Measurements from ENCODE around the gene S100A9.
"Not testable (repeated sequence)": the region's sequence is repeated elsewhere in the genome, so short reads cannot be mapped to it uniquely, and the experiment has no call there.

The S100A9 gene

DNA sequence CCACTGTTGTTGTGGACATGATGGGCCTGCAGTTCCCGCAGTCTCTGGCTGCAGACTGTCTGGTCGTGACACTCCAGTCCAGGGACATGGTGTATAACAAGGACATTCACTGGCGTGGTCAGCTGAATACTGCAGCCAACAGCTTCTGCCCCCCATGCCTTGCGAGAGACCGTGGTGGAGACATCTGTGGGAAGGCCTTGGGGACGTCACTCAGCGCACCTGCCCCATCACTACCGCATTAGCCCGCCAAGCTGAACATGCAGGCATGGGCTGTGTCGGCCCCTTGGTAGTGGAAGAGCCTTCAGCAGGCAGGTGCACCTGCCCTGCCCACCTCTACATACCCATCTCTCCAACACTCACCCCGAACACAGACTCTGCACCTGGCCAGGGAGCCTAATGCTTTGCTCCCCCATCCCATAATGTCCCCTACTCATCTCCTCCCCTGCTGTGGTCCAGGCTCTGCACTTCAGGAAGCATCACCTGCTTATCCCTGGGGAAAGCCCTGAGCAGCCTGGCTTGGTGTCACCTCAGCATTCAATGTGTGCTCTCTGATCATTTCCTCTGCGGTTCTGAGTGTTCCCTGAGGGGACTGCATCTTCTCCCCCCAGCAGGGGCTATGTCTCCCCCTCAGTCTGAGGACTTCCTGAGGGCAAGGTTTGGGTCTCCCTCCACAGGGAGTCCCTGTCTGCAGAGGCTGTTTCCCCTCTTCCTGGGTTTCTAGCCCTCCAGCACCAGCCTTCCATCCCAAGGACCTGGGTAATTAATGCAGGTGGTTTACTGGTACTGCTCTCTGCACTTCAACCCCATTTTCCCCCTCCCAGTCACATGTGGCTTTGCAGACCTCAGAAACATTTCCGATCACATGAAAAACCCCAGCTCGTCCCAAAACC, 12.2 kb upstream of the S100A9 start:
- no peak for DNase-seq

GRCh38 chr1:153346077-153346723, 11.5 kb upstream of the S100A9 start:
- DNase-seq: no peak

- DNase-seq: not testable (repeated sequence)
Observed at GRCh38 chr1:153347049-153347448, 10.6 kb upstream of the S100A9 start.

DNA sequence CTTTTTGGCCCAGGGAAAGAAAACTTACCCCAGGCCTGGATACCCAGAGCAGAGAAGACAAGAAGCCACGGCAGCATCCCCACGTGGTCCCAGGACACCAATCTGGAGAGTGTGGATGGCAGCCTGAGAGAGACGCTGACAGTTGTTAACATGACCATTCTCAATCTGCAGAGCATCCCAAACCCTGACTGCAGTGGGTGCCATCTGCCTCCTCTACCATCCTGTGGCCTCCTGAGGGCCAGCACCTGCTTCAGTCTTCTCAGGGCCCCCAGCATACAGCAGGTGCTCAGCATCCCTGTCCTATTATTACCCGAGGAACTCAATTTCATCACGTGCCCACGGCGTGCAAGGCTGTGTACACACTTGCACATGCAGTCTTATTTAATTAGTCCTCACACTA, 9.8 kb upstream of the S100A9 start:
- DNase-seq: no peak

DNA sequence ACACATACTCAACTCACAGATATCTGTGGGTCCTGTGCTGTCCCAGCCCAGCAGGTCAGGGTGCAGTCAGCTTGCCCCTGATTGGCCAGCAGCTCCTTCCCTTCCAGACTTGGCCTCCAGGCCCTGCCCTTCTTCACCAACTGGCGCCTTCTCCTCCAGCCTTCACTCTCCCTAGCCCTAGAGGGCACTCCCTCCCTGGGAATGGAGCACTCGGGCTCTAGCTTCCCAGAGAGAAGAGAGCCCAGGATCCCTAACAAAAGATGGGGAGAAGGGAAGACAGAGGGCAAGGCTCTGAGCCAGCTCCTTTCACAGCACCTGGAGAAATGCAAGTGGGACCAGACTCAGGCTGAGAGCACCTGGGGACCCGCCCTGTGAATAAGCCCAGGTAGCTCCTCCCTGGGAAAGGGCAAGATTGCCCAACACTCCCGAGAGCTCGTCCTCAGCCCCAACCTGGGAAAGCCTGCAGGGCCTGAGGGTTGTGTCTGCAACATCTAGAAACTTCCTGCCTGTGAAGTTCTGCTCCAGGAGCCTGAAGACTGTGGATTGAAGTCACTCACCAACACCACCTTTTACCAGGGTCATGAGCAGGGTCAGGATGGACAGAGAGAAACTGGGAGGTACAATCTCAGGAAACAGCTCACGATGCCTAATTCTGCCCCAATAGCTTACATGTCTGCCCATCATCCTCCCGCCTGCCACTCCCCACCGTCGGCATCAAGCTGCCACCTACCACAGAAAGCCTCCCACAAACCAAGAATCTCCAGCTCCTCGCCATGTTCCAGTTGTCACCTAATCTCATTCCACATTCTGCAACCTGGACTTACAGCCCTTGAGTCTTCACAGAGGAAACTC, 8.9 kb upstream of the S100A9 start, which contains the start of gene PGLYRP4:
PGLYRP4 (minus strand) TSS at position 331 of the 852 bp plus-strand sequence. CDS start 909 bp downstream, outside the sequence.
- DNase-seq: no peak

- no peak for DNase-seq
Observed at GRCh38 chr1:153349363-153350320, 8.0 kb upstream of the S100A9 start.

DNA sequence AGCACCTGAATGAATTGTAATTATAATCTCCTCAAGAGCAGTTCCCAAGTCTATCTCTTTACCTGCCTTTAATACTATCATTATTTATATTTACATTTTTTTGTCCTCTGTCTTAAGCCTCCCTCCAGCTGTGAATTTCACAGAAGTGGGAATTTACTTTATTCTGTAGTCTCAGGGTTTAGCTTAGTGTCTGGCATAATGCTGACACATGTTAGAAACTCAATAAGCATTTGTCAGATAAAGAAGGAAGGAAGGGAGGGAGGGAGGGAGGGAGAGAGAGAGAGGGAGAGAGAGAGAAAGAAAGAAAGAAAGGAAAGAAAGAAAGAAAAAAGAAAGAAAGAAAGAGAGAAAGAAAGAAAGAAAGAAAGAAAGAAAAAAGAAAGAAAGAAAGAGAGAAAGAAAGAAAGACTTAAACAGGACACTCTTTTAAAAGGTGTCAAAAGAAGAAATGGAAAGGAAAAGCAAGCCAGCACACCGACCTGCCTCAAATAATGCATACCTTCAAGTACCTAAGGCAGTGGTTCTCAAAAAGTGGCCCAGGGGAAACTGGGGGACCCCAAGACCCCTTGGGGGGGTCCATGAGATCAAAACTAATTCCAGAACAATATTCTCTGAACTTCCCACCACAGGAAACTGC, 7.2 kb upstream of the S100A9 start:
- no peak for DNase-seq

DNA sequence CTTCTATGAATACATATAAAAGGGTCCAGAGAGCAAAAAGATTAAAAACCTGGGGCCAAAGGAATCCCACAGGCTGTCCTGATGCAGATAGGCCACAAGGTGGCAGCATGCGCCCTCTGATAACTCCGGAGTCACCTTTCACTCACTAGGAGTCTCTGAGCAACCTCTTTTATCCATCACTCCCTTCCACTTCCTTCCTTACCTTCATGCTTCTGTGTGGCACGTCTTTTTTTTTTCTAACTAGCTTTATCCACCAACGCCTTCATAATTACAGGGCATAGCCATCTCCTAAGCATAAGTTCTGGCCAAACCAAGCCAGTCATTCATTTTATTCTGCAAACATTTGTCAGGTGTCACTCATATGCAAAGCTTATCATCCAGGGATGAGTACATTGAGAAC, 5.1 kb upstream of the S100A9 start:
- DNase-seq: peak; percentile 60 to 69

DNA sequence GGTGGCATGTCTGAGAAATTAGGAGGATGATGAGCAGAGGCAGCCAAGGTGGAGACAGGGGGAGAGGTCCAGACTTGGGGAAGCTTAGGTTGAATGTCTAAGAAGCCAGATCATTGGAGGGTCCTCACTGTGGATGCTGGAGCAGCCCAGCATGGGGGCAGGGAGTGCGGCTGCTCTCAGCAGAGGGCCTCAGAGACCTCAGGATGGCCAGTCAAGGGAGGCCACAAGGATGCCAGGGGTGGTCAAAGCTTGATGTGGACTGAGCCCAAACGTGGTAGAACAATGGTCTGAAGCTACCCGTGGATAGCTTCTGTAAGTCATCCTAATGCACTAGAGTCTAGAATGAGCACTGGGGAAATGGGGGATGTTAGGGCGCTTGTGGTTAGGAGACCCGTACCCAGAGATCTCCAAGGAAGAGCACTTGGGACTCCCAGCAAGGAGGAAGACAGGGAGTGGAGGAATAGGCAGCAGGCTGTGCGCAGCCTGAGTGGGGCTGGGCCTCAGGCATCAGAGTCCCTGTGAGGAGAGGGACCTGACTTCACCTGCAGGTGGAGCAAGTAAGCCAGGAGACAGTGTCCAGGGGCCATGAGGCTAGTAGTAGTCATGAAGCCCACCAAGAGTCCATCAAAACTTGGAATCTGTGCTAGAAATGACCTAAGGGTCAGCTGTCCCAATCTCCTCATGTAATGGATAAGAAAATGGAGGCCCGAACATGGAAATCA, 4.3 kb upstream of the S100A9 start:
- no peak for DNase-seq

DNA sequence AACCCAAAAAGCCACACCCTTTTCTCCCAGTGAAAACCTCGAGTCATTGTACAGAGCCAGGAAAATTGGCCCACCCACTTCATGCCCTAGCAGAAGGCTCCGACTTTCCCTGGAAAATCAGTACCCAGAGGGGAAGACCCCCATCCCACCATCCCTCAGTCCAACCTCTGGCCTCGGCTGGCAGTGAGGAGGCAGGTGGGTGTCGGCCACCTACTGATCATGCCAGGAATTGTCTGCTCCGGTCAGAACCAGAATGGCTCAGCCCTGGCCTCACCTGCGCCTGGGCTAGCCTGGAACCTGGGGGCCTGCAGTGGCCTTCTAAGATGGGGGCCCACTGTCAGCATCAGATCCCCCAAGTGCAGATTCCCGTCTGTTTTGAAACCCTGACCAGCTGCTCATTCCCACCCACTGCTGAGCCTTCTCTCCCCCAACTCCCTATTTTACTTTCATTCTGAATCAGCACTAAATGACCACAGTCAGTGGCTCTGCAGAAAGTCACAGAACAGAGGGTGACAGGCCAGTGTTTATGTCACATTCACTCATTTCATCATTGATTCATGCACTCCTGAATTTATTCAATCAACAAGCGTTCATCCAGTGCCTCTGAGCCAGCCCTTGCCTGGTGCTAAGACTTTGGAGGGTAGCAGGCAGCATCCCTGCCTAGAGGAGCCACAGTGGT, 3.0 kb upstream of the S100A9 start:
- DNase-seq: no peak

DNA sequence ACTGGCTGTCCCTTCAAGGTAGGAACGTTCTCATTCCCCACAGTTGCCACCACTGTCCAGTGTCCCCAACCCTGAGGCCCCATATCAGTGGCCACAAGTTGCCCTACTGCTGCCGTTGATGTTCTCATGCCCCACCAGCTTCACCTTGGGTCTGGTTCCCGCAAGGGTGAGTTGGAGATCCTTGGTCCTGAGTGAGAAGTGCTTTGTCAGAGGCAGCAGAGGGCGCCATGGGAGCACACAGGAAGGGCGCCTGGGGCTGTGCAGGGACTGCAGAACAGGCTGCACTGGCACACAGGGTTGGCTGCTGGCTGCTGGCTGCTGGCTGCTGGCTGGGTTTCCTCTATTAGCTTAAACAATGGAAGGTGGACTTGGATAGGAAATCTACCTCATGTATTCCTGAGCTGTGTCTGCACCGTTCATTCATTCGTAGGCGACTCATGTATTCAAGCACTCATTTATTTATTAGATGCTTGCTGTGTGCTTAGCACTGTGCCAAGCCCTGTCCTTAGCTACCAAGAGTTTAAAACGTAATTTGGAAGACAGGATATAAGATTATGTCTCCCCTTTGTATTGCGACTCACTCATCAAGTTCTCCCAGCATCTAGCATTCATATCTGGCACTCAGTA, 2.1 kb upstream of the S100A9 start:
- peak; percentile 49 to 59 for DNase-seq

DNA sequence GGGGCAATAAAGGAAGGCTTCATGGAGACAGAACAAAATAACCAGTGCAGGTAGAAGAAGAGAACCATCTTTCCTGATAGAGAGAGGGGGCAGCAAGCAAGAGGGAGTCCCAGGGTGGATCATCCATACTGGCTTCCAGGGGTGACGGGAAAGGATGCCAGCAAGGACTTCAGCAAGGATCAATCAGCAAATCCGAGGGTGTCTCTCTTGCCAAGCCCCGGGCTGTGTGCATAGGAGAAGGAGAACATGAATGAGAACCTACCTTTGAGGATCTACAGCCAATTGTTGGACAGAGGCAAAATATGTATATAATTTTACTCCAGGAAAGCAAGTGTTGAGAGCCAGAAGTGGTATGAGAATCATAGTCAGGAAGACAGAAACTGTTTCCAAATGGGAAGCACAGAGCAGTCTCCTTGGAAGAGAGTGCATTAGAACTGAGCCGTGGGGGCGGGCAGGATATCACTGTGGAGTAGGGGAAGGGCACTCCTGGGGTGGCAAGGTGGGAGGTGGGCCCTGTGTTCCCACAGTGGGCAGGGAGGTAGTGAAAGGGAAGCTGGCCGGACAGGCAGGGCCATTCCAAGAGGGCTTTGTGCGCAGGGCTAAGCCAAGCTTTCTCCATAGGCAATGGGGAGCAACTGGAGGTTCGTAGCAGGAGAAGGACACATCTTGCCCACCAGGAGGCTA, 1.1 kb upstream of the S100A9 start:
- DNase-seq: no peak

GRCh38 chr1:153357076-153357852, 390 bp upstream of the S100A9 start:
- DNase-seq: peak; percentile 20 to 54

GRCh38 chr1:153358691-153358975, 979 bp downstream of the S100A9 start:
- DNase-seq: no peak

- DNase-seq: no peak
Observed at GRCh38 chr1:153359241-153359640, 1.6 kb downstream of the S100A9 start.

GRCh38 chr1:153360190-153360589, 2.5 kb downstream of the S100A9 start:
- no peak for DNase-seq

DNA sequence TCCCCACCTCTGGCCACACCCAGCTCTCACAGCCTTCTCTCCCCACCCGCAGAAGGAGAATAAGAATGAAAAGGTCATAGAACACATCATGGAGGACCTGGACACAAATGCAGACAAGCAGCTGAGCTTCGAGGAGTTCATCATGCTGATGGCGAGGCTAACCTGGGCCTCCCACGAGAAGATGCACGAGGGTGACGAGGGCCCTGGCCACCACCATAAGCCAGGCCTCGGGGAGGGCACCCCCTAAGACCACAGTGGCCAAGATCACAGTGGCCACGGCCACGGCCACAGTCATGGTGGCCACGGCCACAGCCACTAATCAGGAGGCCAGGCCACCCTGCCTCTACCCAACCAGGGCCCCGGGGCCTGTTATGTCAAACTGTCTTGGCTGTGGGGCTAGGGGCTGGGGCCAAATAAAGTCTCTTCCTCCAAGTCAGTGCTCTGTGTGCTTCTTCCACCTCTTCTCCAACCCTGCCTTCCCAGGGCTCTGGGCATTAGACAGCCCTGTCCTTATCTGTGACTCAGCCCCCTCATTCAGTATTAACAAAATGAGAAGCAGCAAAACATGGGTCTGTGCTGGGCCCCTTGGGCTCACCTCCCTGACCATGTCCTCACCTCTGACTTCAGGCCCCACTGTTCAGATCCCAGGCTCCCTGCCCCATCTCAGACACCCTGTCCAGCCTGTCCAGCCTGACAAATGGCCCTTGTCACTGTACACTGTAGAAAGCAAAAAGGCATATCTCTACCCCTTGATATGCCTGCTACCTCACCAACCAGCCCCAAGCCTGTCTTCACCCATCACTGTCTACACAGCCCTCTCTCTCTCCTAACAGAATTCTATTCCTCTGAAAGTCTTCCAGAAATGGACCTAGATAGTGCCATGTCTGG, 3.2 kb downstream of the S100A9 start:
- DNase-seq: no peak

Data from CD4-positive, alpha-beta T cell treated with Interferon alpha-2 for 1 hour (primary cell).